HUDEP-2 (cell line): ENCODE data around the gene CCDC148.
"Not testable (repeated sequence)": the region's sequence is repeated elsewhere in the genome, so short reads cannot be mapped to it uniquely, and the experiment has no call there.

ENCODE experiments used
- DNase-seq, 76 experiments: peaks; one replicate each; lab custom pipeline; 2025; ENCODE audit not compliant: unreplicated experiment in 76 of 76; lab: John Stamatoyannopoulos, UW

CCDC148 gene

GRCh38 chr2:158378926-158379325 lies 77.6 kb downstream of the CCDC148 start:
- DNase-seq, result no peak

- no peak for DNase-seq
Measured at GRCh38 chr2:158366342-158366741, 90.2 kb downstream of the CCDC148 start.

GRCh38 chr2:158359846-158360245 lies 96.7 kb downstream of the CCDC148 start:
- DNase-seq, result no peak

GRCh38 chr2:158357699-158358098 lies 98.9 kb downstream of the CCDC148 start:
- DNase-seq, result no peak

GRCh38 chr2:158357122-158357521 lies 99.4 kb downstream of the CCDC148 start:
- no peak for DNase-seq

- DNase-seq, result not testable (repeated sequence)
Measured at GRCh38 chr2:158351466-158351816, 105.1 kb downstream of the CCDC148 start.

- not testable (repeated sequence) for DNase-seq
Measured at GRCh38 chr2:158350751-158351465, 105.6 kb downstream of the CCDC148 start.

- DNase-seq, result no peak
Measured at GRCh38 chr2:158346032-158346431, 110.5 kb downstream of the CCDC148 start.

GRCh38 chr2:158339513-158339912 lies 117.0 kb downstream of the CCDC148 start:
- no peak for DNase-seq

- DNase-seq, result peak in 1 of 76 experiments; percentile 4
Measured at GRCh38 chr2:158337018-158337417, 119.5 kb downstream of the CCDC148 start.

GRCh38 chr2:158331799-158332198 lies 124.8 kb downstream of the CCDC148 start:
- DNase-seq, result not testable (repeated sequence)

- DNase-seq, result no peak
Measured at GRCh38 chr2:158325782-158326340, 130.7 kb downstream of the CCDC148 start.

- DNase-seq, result no peak
Measured at GRCh38 chr2:158325031-158325781, 131.3 kb downstream of the CCDC148 start.

GRCh38 chr2:158323381-158323780 lies 133.2 kb downstream of the CCDC148 start:
- no peak for DNase-seq

- peak in 7 of 76 experiments; percentile 3 to 43 (median 20) for DNase-seq
Measured at GRCh38 chr2:158321264-158321663, 135.3 kb downstream of the CCDC148 start.

GRCh38 chr2:158319269-158319668 lies 137.3 kb downstream of the CCDC148 start:
- no peak for DNase-seq

- no peak for DNase-seq
Measured at GRCh38 chr2:158317642-158318041, 138.9 kb downstream of the CCDC148 start.

- no peak for DNase-seq
Measured at GRCh38 chr2:158315803-158316414, 140.6 kb downstream of the CCDC148 start.

GRCh38 chr2:158315000-158315399 lies 141.6 kb downstream of the CCDC148 start:
- no peak for DNase-seq

- no peak for DNase-seq
Measured at GRCh38 chr2:158313734-158314133, 142.8 kb downstream of the CCDC148 start.

- no peak for DNase-seq
Measured at GRCh38 chr2:158312981-158313380, 143.6 kb downstream of the CCDC148 start.
